ENCODE results near the gene NCL.

DNA sequence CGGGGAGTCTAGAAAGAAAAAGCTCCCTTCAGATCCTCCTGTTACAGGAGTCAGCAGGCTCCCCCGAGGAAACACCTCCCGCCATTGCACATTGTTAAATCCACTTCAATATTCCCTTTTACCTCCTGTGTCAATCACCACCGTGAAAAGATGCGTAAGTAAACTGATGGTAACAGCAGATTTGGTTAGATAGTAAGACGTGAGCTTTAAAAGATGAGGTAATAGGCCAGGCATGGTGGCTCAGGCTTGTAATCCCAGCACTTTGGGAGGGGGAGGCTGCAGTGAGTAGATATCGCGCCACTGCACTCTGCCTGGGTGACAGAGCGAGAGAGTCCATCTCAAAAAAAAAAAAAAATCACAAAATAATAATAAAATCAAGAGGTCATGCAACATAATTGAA lies 15.2 kb upstream of the NCL start:
- TF ChIP-seq, protein P1, sequence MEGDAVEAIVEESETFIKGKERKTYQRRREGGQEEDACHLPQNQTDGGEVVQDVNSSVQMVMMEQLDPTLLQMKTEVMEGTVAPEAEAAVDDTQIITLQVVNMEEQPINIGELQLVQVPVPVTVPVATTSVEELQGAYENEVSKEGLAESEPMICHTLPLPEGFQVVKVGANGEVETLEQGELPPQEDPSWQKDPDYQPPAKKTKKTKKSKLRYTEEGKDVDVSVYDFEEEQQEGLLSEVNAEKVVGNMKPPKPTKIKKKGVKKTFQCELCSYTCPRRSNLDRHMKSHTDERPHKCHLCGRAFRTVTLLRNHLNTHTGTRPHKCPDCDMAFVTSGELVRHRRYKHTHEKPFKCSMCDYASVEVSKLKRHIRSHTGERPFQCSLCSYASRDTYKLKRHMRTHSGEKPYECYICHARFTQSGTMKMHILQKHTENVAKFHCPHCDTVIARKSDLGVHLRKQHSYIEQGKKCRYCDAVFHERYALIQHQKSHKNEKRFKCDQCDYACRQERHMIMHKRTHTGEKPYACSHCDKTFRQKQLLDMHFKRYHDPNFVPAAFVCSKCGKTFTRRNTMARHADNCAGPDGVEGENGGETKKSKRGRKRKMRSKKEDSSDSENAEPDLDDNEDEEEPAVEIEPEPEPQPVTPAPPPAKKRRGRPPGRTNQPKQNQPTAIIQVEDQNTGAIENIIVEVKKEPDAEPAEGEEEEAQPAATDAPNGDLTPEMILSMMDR (conservative IDR thresholded peaks at IDR 0.05): no peak
- TF ChIP-seq ZFX (IDR thresholded peaks at IDR 0.05): no peak

Data from C4-2B (cell line).